ENCODE data around the gene MKRN3.

The MKRN3 gene

DNA sequence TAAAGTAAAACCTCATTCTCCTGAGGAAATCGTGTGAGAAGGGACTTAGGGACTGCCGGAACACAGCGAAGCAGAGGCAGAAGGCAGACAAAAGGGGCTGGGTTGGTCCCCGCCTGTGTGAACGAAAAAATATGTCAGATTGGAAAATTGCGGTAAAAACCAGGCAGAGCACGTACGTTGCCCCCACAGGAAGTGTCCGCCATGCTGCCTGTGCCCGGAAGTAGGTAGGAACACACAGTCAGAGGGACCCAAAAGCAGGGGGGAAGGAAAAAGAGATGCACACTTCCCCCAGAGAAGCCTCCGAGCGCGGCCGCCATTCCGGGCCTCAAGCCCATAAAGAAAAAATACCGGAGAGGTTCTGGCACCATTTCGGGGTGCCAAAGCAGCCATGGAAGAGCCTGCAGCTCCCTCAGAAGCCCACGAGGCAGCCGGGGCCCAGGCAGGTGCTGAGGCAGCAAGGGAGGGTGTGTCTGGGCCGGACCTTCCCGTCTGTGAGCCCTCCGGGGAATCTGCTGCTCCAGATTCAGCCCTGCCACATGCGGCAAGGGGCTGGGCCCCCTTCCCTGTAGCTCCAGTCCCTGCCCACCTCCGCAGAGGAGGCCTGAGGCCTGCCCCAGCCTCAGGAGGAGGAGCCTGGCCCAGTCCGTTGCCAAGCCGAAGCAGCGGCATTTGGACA lies at the start of gene MKRN3:
TSS of gene MKRN3 (plus strand) at position 280 of the 676 bp plus-strand sequence. CDS start at position 389, 109 bp downstream.
- DNase-seq (ENCODE audit: low read depth) = peak; percentile 7
- H3K4me3 ChIP-seq (ENCODE audit: low read depth, low read length) = peak within 1 kb of the TSS; percentile 50

DNA sequence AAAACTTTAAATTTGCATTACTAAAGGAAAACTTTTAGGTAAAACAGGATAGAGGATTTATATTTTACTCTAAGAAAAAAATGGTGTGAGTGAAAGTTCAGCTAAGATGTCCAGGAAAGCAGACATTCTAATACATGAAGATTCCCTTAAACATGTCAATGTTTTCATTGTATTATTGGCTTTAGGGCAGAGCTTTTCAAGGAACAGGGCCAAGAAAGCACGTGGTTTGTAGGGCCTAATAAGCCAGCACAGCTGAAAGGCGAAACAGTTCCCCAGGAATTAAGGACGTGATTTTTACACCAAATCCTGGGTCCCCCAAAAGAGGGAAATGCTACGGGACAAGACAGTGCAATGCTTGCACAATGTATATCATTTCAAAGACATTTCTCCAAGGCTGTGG lies 48.6 kb upstream of the MKRN3 start:
- no peak for DNase-seq (ENCODE audit: low read depth)
- no peak overlapping the region for H3K4me3 ChIP-seq (ENCODE audit: low read depth, low read length)

DNA sequence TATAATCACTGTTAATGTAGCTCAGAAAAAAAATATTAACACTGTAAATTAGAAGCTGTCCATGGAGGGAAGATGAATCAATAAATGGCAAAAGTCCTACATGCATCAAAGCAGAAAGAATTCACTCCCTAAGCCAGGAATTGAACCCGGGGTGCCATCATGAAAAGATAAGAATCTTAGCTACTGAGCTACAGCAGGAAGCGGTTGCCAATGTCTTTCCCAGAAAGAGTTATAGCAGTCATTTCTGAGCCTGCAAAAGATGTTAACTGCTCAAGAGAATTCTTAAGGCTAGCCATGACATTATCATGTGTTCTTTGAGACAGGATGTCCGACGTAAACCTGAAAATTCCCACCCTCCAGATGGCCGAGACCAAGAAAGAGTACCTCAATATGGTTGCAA lies 47.4 kb upstream of the MKRN3 start:
- no peak overlapping the region for H3K4me3 ChIP-seq (ENCODE audit: low read depth, low read length)
- no peak for DNase-seq (ENCODE audit: low read depth)

DNA sequence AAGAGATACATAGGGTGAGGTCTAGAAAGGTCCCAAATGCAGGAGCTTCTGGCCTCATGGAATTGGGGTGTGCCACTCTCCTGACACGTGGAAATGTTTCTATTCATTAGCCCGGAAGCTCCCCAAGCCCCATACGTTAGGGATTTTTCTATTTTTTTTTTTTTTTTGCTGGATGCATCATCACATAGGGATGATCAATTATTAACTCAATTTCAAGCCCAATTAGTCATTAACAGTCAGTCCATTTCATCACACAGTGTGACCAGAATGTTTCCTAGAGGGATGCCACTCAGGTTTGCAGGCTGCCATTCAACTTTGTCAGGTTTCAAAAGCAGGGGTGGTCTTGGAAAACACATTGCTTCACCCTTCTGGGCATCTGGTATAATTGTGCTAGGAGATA lies 40.7 kb upstream of the MKRN3 start:
- no peak for DNase-seq (ENCODE audit: low read depth)
- H3K4me3 ChIP-seq (ENCODE audit: low read depth, low read length) = no peak overlapping the region

DNA sequence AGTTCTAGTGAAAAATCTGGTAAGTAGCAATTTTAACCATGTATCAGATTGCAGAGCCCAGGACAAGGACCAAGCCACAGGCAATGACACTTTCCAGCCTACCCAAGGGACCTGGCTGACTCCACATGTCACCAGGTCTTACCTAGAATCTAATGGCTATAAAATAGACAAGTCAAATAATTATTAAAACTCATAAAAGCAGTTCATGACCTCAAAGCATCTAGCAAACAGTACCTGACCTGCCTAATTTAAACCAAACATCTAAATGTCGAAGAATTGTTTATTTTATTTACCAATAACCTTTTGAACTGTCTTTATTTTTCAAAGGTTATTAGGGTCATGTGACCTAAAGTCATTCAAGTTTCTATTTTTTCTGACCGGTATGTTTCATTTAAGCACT lies 35.6 kb upstream of the MKRN3 start:
- no peak for DNase-seq (ENCODE audit: low read depth)
- H3K4me3 ChIP-seq (ENCODE audit: low read depth, low read length) = no peak overlapping the region

DNA sequence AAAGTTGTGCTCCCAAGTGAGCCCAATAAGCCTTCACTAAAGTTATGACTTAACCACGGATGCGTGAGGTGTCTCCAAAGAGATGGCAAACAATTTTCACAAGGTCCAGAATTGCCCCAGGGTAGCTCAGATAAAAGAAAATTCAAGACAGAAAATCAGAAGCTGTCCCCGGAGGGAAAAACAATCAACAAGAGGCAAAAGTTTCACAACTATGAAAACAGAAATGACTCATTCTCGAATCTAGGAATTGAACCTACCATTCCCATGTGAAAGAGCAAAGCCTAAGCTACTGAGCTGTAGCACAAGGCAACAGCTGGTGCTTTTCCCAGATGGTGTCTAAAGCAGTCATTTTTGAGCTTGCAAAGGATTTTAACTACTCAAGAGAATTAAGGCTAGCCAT lies 33.5 kb upstream of the MKRN3 start:
- H3K4me3 ChIP-seq (ENCODE audit: low read depth, low read length) = no peak overlapping the region
- DNase-seq (ENCODE audit: low read depth) = no peak

DNA sequence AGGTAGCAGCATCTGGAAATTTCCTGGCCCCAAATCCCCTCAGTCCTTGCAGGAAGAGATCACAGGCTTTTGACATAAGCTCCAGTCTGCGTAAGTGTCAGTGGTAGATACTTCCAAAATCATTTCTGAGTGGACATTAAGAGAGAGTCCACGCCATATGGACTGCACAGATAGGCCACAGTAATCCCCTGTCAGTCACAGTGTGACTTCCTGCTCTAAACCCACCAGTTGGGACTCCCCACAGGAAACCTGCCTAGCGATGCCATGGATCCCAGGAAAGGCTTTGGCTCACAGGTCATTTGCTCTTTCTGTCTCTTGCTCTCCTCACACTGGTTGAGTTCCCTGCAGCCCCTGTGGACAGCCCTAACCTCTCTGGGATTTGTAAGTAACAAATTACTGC lies 28.8 kb upstream of the MKRN3 start:
- no peak for DNase-seq (ENCODE audit: low read depth)
- H3K4me3 ChIP-seq (ENCODE audit: low read depth, low read length) = no peak overlapping the region

DNA sequence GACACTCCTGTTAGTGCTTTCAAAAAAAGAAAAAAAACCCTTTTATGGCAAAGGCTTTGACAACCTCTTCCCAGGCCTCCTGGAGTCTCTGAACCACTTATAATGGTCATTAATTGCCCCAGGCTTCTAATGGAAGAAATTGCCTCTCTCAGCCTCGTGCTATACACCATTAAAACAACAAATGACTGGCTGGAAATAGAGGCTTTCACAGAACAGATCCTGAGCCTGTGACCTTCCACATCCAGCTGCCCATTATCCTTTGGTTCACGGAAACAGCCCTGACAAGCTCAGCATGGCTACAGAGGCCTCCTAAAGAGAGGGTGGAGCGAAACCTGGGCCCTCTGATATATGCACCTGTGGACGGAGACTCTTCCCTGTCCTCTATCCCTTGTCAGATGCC lies 26.8 kb upstream of the MKRN3 start:
- DNase-seq (ENCODE audit: low read depth) = no peak
- H3K4me3 ChIP-seq (ENCODE audit: low read depth, low read length) = no peak overlapping the region

DNA sequence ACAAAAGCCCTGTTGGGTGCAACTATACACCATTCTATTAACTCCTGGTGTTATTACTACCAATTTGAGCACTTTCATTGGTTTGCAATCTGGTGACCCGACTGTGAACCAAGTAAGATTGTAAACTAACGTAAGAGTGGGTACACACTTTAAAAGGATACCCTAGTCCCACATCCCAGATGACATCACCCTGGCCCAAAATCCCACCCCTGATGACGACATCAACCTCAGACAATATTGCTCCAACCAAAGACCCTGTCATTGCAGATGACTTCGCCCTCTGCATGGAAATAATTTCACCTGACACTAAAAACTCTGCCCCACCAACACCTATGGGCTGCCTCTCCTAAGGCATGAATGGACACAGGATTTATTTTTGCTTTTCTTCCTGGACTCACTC lies 25.6 kb upstream of the MKRN3 start:
- no peak for DNase-seq (ENCODE audit: low read depth)
- no peak overlapping the region for H3K4me3 ChIP-seq (ENCODE audit: low read depth, low read length)

DNA sequence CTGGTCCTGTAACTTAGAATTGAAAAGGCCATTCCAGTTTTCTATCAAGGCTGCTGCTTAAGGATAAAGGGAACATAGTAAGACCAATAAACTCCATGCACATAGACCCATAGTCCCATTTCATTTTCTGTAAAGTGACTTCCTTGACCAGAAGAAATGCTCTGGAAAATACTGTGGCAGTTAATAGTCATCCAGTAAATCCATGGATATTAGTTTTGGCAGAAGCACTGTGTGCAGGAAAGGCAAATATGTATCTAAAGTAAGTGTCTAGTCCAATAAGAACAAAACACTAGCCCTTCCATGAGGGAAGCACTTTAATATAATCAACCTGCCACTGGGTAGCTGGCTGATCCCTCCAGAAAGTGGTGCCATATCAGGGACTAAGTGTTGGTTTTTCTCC lies 19.3 kb upstream of the MKRN3 start:
- H3K4me3 ChIP-seq (ENCODE audit: low read depth, low read length) = no peak overlapping the region
- DNase-seq (ENCODE audit: low read depth) = no peak

DNA sequence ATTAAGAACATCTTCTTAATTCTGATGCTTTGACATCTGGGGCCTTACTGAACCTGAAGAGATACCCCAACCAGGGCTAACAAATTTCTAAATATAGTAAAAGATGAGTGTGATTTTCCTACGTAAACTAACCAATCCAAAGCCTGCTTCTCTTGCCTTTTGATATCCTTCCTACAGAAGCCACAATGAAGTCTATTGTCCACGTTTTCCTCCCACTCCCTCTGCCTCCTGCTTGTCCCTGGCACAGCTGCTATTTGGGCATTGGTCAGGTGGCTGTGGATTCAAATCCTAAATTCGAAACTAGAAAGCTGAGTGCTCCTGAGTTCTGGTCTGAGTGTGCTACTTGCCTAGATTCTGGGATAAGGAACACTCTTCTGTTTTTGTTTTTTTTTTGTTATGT lies 17.4 kb upstream of the MKRN3 start:
- H3K4me3 ChIP-seq (ENCODE audit: low read depth, low read length) = no peak overlapping the region
- no peak for DNase-seq (ENCODE audit: low read depth)

DNA sequence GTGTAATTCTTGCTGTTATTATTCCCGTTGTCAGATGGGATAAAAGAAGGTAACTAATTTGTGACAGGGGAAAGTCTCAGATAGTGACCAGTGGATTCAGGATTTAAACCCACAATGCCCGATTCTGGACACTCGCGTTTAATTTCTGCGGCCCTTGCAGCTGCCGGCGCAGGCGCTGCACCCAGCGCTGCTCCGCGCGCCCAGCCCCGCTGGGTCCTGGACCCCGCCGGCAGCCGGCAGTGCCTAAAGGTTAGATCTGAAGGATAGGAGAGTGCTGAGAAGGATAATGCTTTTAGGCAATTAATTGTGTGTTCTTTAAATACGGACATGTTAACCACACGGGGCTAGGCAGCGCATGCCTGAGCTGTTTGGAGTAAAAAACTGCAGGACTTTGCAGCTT lies 3.6 kb upstream of the MKRN3 start:
- no peak overlapping the region for H3K4me3 ChIP-seq (ENCODE audit: low read depth, low read length)
- DNase-seq (ENCODE audit: low read depth) = no peak

DNA sequence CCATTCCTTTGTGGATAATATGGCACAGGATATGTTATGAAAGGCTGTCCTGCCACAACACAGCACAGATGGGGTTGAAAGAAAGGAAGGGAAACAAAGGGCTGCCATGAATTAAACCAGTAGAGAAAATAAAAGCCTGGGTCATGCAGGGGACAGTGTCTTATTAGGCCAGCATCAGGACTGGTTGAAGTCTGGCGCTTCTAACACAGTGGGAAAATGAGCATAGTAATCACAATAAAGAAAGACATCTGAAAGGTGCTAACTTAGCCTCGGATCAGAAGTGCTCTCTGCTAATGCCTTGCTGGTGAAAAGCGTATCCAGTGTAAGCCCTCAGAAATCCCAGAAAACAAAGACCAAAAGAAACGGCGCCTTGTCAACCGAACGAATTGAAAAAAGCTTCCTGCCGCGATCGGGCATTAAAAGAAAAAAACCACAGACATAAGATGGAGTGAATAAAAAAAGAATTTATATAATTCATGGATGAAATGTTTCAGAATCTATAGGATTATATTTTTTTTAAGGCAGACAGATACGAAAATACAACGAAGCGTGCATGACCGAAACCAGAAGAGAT lies 566 bp upstream of the MKRN3 start:
- H3K4me3 ChIP-seq (ENCODE audit: low read depth, low read length) = peak overlapping the region; percentile 50
- DNase-seq (ENCODE audit: low read depth) = no peak

DNA sequence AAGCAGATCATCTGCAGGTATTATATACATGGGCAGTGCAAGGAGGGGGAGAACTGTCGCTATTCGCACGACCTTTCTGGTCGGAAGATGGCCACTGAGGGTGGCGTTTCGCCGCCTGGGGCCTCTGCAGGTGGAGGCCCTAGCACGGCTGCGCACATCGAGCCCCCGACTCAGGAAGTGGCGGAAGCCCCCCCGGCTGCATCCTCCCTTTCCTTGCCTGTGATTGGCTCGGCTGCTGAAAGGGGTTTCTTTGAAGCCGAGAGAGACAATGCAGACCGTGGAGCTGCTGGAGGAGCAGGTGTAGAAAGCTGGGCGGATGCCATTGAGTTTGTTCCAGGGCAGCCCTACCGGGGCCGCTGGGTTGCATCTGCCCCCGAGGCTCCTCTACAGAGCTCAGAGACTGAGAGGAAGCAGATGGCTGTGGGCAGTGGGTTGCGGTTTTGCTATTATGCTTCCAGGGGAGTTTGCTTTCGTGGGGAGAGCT lies 639 bp downstream of the MKRN3 start:
- H3K4me3 ChIP-seq (ENCODE audit: low read depth, low read length) = peak overlapping the region; percentile 50
- no peak for DNase-seq (ENCODE audit: low read depth)

DNA sequence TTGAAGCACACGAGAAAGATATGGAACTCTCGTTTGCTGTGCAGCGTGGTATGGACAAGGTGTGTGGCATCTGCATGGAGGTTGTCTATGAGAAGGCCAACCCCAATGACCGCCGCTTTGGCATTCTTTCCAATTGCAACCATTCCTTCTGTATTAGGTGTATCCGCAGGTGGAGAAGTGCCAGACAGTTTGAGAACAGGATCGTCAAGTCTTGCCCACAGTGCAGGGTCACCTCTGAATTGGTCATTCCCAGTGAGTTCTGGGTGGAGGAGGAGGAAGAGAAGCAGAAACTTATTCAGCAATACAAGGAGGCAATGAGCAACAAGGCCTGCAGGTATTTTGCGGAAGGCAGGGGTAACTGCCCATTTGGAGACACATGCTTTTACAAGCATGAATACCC lies 1.2 kb downstream of the MKRN3 start:
- DNase-seq (ENCODE audit: low read depth) = no peak
- peak overlapping the region; percentile 50 for H3K4me3 ChIP-seq (ENCODE audit: low read depth, low read length)

DNA sequence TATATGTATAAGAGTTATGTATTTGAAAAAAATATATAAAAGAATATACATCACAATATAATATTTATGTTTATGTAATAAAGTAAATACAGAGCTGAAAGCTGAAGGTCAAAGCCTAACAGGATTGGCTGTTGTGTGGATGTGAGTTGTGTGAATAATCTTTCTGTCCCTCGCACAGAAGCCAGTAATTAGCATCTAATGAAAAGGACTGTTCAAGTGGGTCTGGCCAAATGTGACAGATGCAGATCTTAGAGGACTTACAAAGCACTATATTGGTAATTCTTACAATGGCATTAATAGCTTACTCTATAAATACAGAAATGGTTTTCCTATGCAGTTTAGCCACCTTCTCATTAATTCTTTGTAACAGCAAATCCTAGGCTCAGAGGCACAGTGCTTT lies 2.4 kb downstream of the MKRN3 start:
- no peak overlapping the region for H3K4me3 ChIP-seq (ENCODE audit: low read depth, low read length)
- DNase-seq (ENCODE audit: low read depth) = no peak

DNA sequence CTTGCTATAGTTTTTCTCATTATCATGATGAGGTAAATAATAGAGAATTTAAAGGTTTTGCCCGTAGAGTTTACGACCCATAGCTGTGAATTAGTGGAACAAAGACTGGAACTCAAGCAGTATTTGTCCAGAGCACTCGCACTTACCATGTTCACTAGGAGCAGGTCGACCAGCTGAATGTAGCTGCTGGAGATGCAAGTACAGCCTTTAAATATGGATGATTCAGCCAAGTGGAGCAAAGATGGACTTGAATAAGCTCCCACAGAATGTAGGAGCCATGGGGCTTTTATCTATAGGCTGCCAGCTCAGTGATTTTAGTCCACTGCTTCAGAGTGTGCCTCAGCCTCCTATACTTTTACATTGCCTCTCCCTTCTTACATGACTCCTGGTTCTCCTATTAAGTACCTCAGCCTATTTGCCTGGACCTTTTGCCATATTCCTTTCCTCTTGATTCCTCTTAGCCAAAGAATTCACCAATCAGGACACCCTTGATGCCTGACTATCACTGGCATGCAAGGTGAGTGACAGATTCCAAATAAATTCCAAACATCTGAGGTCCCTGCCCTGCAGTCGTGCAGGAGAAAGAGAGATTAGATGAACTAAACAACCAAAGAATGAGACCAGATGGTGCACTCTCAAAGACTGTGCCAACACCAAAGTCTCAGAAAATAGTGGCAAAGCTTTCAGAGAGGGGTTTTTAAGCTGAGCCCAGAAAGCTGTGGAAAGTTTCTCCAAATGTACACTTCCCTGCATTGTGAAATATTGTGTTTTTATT lies 3.9 kb downstream of the MKRN3 start:
- DNase-seq (ENCODE audit: low read depth) = no peak
- H3K4me3 ChIP-seq (ENCODE audit: low read depth, low read length) = no peak overlapping the region

DNA sequence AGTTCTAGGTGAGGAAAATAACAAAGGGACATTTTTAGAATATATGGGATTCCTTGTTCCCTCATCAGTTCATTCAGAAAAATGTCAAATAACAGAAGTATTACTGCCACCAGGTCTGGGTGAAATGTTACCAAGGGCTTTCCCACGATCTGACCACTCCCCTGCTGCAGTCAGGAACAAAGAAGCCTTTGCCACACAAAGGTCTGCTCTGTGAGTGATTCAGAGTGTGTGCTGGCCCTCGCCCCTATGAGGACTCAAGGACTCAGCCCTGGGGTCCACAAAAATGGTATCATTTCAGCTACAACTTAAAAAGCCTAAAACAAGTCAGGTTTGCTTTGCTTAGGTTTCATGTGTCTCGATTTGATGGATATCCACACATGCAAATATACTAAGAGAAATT lies 5.0 kb downstream of the MKRN3 start:
- H3K4me3 ChIP-seq (ENCODE audit: low read depth, low read length) = no peak overlapping the region
- DNase-seq (ENCODE audit: low read depth) = no peak

DNA sequence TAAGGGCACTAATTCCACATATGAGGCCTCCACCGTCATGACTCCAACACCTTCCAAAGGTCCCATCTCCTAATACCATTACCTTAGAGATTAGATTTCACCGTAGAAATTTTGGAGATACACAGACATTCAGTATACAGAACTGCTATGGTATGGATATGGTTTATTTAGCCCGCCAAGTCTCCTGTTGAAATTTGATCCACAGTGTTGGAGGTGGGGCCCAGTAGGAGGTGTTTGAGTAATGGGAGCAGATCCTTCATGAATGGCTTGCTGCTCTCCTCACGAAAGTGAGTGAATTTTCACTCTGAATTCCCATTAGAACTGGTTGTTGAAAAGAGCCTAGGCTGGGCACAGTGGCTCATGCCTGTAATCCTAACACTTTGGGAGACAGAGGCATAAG lies 7.4 kb downstream of the MKRN3 start:
- no peak overlapping the region for H3K4me3 ChIP-seq (ENCODE audit: low read depth, low read length)
- no peak for DNase-seq (ENCODE audit: low read depth)

DNA sequence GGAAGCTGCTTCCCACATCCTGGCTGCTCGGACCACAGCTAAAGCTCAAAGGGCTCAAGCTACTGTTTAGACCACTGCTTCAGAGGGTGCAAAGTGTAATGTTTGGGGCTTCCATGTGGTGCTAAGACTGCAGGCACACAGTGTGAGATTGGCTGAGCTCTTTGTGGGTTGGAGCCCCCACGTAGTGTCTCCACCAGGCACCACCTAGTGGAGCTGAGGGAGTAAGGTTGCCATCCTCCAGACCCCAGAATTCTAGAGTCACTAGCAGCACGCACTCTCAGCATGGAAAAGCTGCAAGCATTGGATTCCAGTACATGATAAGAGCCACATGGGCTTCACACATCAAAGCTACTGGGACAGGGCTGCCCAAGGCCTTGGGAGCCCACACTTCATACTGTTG lies 9.3 kb downstream of the MKRN3 start:
- no peak overlapping the region for H3K4me3 ChIP-seq (ENCODE audit: low read depth, low read length)
- DNase-seq (ENCODE audit: low read depth) = no peak

DNA sequence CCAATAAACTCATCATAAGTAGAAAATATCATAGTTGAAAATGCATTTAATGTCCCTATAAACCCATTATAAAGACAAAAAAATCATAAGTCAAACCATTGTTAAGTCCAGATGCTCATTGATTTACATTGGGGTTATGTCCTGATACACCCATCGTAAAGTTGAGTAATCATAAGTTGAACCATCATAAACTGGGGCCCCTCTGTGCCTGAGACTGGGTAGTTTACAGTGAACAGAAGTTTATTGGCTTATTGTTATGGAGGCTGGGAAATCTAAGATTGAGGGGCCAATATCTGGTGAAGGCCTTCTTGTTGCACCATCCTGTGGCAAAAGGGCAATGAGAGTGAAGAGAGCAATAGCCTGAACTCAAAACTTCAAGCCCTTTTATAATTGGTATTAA lies 10.6 kb downstream of the MKRN3 start:
- DNase-seq (ENCODE audit: low read depth) = no peak
- H3K4me3 ChIP-seq (ENCODE audit: low read depth, low read length) = no peak overlapping the region

All from skeletal muscle cell (primary cell).